ENCODE data around the gene RGS9. TPM values are rescaled to one million over a fixed set of nuclear protein-coding genes. Genes with fewer than 3 reads are reported as not detected.

RGS9 gene
- total RNA-seq, 4 donors from 2014 or later = 1.2 to 4.4 (median 2.8) TPM

GRCh38 chr17:65099941-65100315 lies 37.2 kb upstream of the RGS9 start:
- TF ChIP-seq CTCF (IDR thresholded peaks at IDR 0.05 in 4 of 5, conservative IDR thresholded peaks at IDR 0.05 in 1 of 5) (no peak), POLR2A (IDR thresholded peaks at IDR 0.05) (no peak)
- H3K9me3 ChIP-seq = no peaks in the 10 kb centered on the region
- intact Hi-C loops (cut with DNase I; ENCODE audit: low total_unique reads) (loop anchor here (1.0 to 5.0 kb wide), 5 partner anchors 23 to 137 kb away; partner anchors contain the start of gene RGS9), in situ Hi-C loops (cut with MboI; ENCODE audit: low sequenced_read_pairs in 4 of 4) (loop anchor here in 3 of 4 donors (10.0 to 25.0 kb wide), 3 partner anchors 87 to 138 kb away; no protein-coding TSS in a partner anchor)
- H3K4me1 ChIP-seq = peaks cover 11 to 16% of the 10 kb centered on the region in 2 donors
- H3K36me3 ChIP-seq = no peaks in the 10 kb centered on the region
- peak; percentile 43 to 47 for ATAC-seq
- DNase-seq = peak in 1 of 2 donors; percentile 52
- no peaks in the 10 kb centered on the region for H3K27me3 ChIP-seq
- H3K4me3 ChIP-seq = peak overlapping the region; percentile 61 to 71 (median 64)
- peak overlapping the region; percentile 72 to 76 (median 74) for H3K27ac ChIP-seq

GRCh38 chr17:65100316-65101140 lies 36.6 kb upstream of the RGS9 start:
- H3K9me3 ChIP-seq = no peaks in the 10 kb centered on the region
- H3K27me3 ChIP-seq = no peaks in the 10 kb centered on the region
- in situ Hi-C loops (cut with MboI; ENCODE audit: low sequenced_read_pairs in 4 of 4) (loop anchor here in 2 of 4 donors (10.0 kb wide), 1 partner anchor 136 kb away; no protein-coding TSS in a partner anchor), intact Hi-C loops (cut with DNase I; ENCODE audit: low total_unique reads) (loop anchor here (1.0 to 5.0 kb wide), 5 partner anchors 22 to 138 kb away; partner anchors contain the start of gene RGS9)
- H3K27ac ChIP-seq = peak overlapping the region; percentile 72 to 76 (median 74)
- H3K4me1 ChIP-seq = peaks cover 14 to 16% of the 10 kb centered on the region in 2 donors
- H3K36me3 ChIP-seq = no peaks in the 10 kb centered on the region
- peak; percentile 92 for ATAC-seq
- H3K4me3 ChIP-seq = peak overlapping the region; percentile 61 to 71 (median 64)
- peak; percentile 66 to 78 for DNase-seq
- no peak for TF ChIP-seq POLR2A (IDR thresholded peaks at IDR 0.05)
- TF ChIP-seq CTCF (IDR thresholded peaks at IDR 0.05 in 4 of 5, conservative IDR thresholded peaks at IDR 0.05 in 1 of 5) = peak; percentile 68 to 98 (median 93)

DNA sequence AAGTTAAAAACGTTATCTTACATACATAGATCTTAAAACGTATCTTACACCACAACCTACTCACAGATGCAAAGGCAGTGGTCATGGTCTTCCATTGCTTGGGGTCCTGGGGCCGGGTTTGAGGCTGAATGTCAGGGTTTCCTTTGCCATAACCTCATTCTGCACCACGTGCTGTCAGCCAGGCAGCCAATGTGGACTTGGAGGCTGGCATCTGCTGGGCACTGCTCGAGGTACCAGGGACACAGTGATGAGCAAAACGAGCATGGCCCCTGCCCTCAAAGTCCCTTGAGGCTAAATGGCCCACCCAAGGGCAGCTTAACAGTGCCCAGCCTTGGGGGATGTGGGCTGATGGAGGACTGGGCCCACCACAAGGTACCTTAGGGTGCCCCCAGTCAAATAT lies 35.8 kb upstream of the RGS9 start:
- no peaks in the 10 kb centered on the region for H3K36me3 ChIP-seq
- TF ChIP-seq CTCF (IDR thresholded peaks at IDR 0.05 in 4 of 5, conservative IDR thresholded peaks at IDR 0.05 in 1 of 5) (no peak), POLR2A (IDR thresholded peaks at IDR 0.05) (no peak)
- H3K27ac ChIP-seq = peak overlapping the region in 3 of 4 donors; percentile 73 to 76 (median 74)
- in situ Hi-C loops (cut with MboI; ENCODE audit: low sequenced_read_pairs in 4 of 4) = loop anchor here in 2 of 4 donors (10.0 kb wide), 1 partner anchor 137 kb away; no protein-coding TSS in a partner anchor
- no peak for DNase-seq
- intact Hi-C loops (cut with DNase I; ENCODE audit: low total_unique reads) = loop anchor here (2.0 to 5.0 kb wide), 4 partner anchors 21 to 139 kb away; partner anchors contain the start of gene RGS9
- peak overlapping the region in 3 of 4 donors; percentile 63 to 71 (median 64) for H3K4me3 ChIP-seq
- H3K4me1 ChIP-seq = peaks cover 22 to 23% of the 10 kb centered on the region in 2 donors
- ATAC-seq = no peak
- H3K27me3 ChIP-seq = no peaks in the 10 kb centered on the region
- no peaks in the 10 kb centered on the region for H3K9me3 ChIP-seq

- Histone ChIP-seq H3K36me3 (no peaks in the 10 kb centered on the region), H3K27me3 (no peaks in the 10 kb centered on the region), H3K4me1 (peaks cover 31% of the 10 kb centered on the region in 2 donors), H3K4me3 (no peak overlapping the region), H3K9me3 (no peaks in the 10 kb centered on the region), H3K27ac (no peak overlapping the region)
- intact Hi-C loops (cut with DNase I; ENCODE audit: low total_unique reads) (loop anchor here (5.0 kb wide), 1 partner anchor 125 kb away; no protein-coding TSS in a partner anchor), in situ Hi-C loops (cut with MboI; ENCODE audit: low sequenced_read_pairs in 4 of 4) (loop anchor here in 2 of 4 donors (10.0 kb wide), 1 partner anchor 137 kb away; no protein-coding TSS in a partner anchor)
- DNase-seq = no peak
- TF ChIP-seq POLR2A (IDR thresholded peaks at IDR 0.05) = no peak
- no peak for TF ChIP-seq CTCF (IDR thresholded peaks at IDR 0.05 in 4 of 5, conservative IDR thresholded peaks at IDR 0.05 in 1 of 5)
- no peak for ATAC-seq
These were observed 34.9 kb upstream of the RGS9 start for GRCh38 chr17:65102235-65102634.

All from gastrocnemius medialis (tissue), 4 donors.